IMR-90 (cell line): ENCODE data around the gene C1QTNF9B. TPM values are rescaled to one million over a fixed set of nuclear protein-coding genes. Genes with fewer than 3 reads are reported as not detected.

ENCODE experiments used
- ATAC-seq: fragments of 200-7000 bp; cut with Tn5 transposase; 2 replicates; pipeline ENCODE4 v1.9.1; 2020; ENCODE audit warnings: low read depth, mild to moderate bottlenecking, moderate library complexity
- BruUV-seq: library from RNA; stranded (reverse); fragments of 400-500 nt; replicated peaks from 2 replicates; lab custom pipeline; 2021; lab: Mats Ljungman, UMichigan
- CTCF ChIA-PET: fragments of 300-600 bp; formaldehyde crosslinking; extraction: SDS; loops from one replicate; lab custom pipeline; 2021; ENCODE audit warnings: antibody characterized with exemption; lab: Yijun Ruan, JAX
- POLR2A ChIA-PET: fragments of 300-600 bp; sonication (Branson Sonifier 250); formaldehyde crosslinking; loops from one replicate; lab custom pipeline; 2022; ENCODE audit warnings: antibody characterized with exemption; ENCODE audit not compliant: unreplicated experiment; lab: Charles Lee
- DNase-seq: peaks from one replicate; pipeline ENCODE4 v3.0.0; 2013
- H2AFZ ChIP-seq: replicated peaks from 2 replicates; pipeline ENCODE3; 2013; ENCODE audit warnings: low read length, mild to moderate bottlenecking; ENCODE audit not compliant: poor library complexity
- H2AK5ac ChIP-seq: 2 replicates; pipeline ENCODE4 v1.6.1; 2013; ENCODE audit warnings: low read depth, low read length, inconsistent platforms
- H2AK9ac ChIP-seq: replicated peaks from 2 replicates; pipeline ENCODE3; 2013; ENCODE audit warnings: mild to moderate bottlenecking, low read depth, low read length, moderate library complexity; ENCODE audit not compliant: poor library complexity
- H2BK120ac ChIP-seq: 2 replicates; pipeline ENCODE4 v1.6.1; 2013; ENCODE audit warnings: low read depth, low read length, inconsistent platforms
- H2BK15ac ChIP-seq: 3 replicates; pipeline ENCODE4 v1.6.1; 2013; ENCODE audit warnings: low read depth, low read length, inconsistent platforms
- H2BK20ac ChIP-seq: 2 replicates; pipeline ENCODE4 v1.6.1; 2013; ENCODE audit warnings: low read depth, mild to moderate bottlenecking, inconsistent platforms, low read length, moderate library complexity
- H2BK5ac ChIP-seq: 2 replicates; pipeline ENCODE4 v1.6.1; 2013; ENCODE audit warnings: mild to moderate bottlenecking, low read depth, low read length, inconsistent platforms; ENCODE audit not compliant: poor library complexity, severe bottlenecking
- H3K14ac ChIP-seq: replicated peaks from 2 replicates; pipeline ENCODE4 v1.6.1; 2013; ENCODE audit warnings: low read depth, low read length, inconsistent platforms
- H3K18ac ChIP-seq: 2 replicates; pipeline ENCODE4 v1.6.1; 2013; ENCODE audit warnings: low read depth, low read length, control low read depth
- H3K23ac ChIP-seq: 2 replicates; pipeline ENCODE4 v1.6.1; 2013; ENCODE audit warnings: low read depth, low read length, inconsistent platforms
- H3K27ac ChIP-seq: 2 replicates; pipeline ENCODE4 v1.5.1; 2013; ENCODE audit warnings: mild to moderate bottlenecking, control low read depth, low read length; ENCODE audit not compliant: insufficient read depth
- H3K27me3 ChIP-seq: 2 replicates; pipeline ENCODE4 v1.6.1; 2013; ENCODE audit warnings: low read length; ENCODE audit not compliant: control insufficient read depth, insufficient read depth
- H3K36me3 ChIP-seq: 2 replicates; pipeline ENCODE4 v1.6.1; 2013; ENCODE audit warnings: low read length, mixed read lengths; ENCODE audit not compliant: control insufficient read depth, insufficient read depth
- H3K4ac ChIP-seq: 2 replicates; pipeline ENCODE4 v1.6.1; 2013; ENCODE audit warnings: low read depth, low read length, inconsistent platforms
- H3K4me1 ChIP-seq: 2 replicates; pipeline ENCODE4 v1.6.1; 2013; ENCODE audit warnings: low read length, mixed read lengths; ENCODE audit not compliant: control insufficient read depth, insufficient read depth
- H3K4me2 ChIP-seq: 2 replicates; pipeline ENCODE4 v1.6.1; 2013; ENCODE audit warnings: low read depth, mild to moderate bottlenecking, control low read depth, low read length, moderate library complexity
- H3K4me3 ChIP-seq: 2 replicates; pipeline ENCODE4 v1.5.1; 2013; ENCODE audit warnings: low read depth, mild to moderate bottlenecking, control low read depth, low read length, moderate library complexity; ENCODE audit not compliant: insufficient read depth
- H3K56ac ChIP-seq: 2 replicates; pipeline ENCODE4 v1.6.1; 2013; ENCODE audit warnings: low read length, inconsistent platforms; ENCODE audit not compliant: insufficient read depth; ENCODE audit errors: extremely low read depth
- H3K79me1 ChIP-seq, 2 experiments: 2 replicates each; pipeline ENCODE4 v1.6.1; 2013; ENCODE audit warnings: low read length in 2 of 2, inconsistent platforms in 1 of 2, low read depth in 1 of 2
- H3K9ac ChIP-seq: 2 replicates; pipeline ENCODE4 v1.6.1; 2013; ENCODE audit warnings: low read depth, low read length, control low read depth
- H3K9me1 ChIP-seq: 2 replicates; pipeline ENCODE4 v1.6.1; 2013; ENCODE audit warnings: low read length, inconsistent platforms; ENCODE audit not compliant: insufficient read depth
- H3K9me3 ChIP-seq: 2 replicates; pipeline ENCODE4 v1.6.1; 2013; ENCODE audit warnings: low read length; ENCODE audit not compliant: control insufficient read depth, insufficient read depth
- H4K20me1 ChIP-seq: 2 replicates; pipeline ENCODE4 v1.6.1; 2013; ENCODE audit warnings: low read length, inconsistent platforms; ENCODE audit not compliant: insufficient read depth
- H4K5ac ChIP-seq: 2 replicates; pipeline ENCODE4 v1.6.1; 2013; ENCODE audit warnings: mild to moderate bottlenecking, low read depth, low read length, control low read depth
- H4K8ac ChIP-seq, 2 experiments: 2 replicates each; pipeline ENCODE4 v1.6.1; 2013; ENCODE audit warnings: low read depth in 2 of 2, low read length in 2 of 2, control low read depth in 1 of 2, inconsistent platforms in 1 of 2
- H4K91ac ChIP-seq: 2 replicates; pipeline ENCODE4 v1.6.1; 2013; ENCODE audit warnings: low read depth, low read length, inconsistent platforms; ENCODE audit not compliant: insufficient read depth
- BHLHE40 ChIP-seq: fragments of 150-350 bp; IDR thresholded peaks from 2 replicates; pipeline ENCODE4 v1.6.1; 2016; ENCODE audit warnings: mild to moderate bottlenecking, low read depth, low read length
- CEBPB ChIP-seq: IDR thresholded peaks from 2 replicates; pipeline ENCODE4 v1.6.1; 2012; ENCODE audit warnings: low read depth, low read length, improper control_type of control experiment
- CHD1 ChIP-seq: IDR thresholded peaks from 2 replicates; pipeline ENCODE4 v1.6.1; 2012; ENCODE audit warnings: low read depth, low read length, improper control_type of control experiment
- CTCF ChIP-seq: conservative IDR thresholded peaks from 2 replicates; pipeline ENCODE4 v1.5.1; 2012; ENCODE audit warnings: mild to moderate bottlenecking, low read depth, low read length, improper control_type of control experiment
- ELK1 ChIP-seq: fragments of 150-350 bp; IDR thresholded peaks from 2 replicates; pipeline ENCODE4 v1.6.1; 2016; ENCODE audit warnings: low read depth, mild to moderate bottlenecking, low read length, moderate library complexity, borderline replicate concordance
- FOS ChIP-seq: fragments of 150-350 bp; IDR thresholded peaks from 2 replicates; pipeline ENCODE4 v1.6.1; 2016; ENCODE audit warnings: low read depth, low read length
- MAFK ChIP-seq: IDR thresholded peaks from 2 replicates; pipeline ENCODE4 v1.6.1; 2012; ENCODE audit warnings: low read depth, low read length, improper control_type of control experiment
- MAZ ChIP-seq: IDR thresholded peaks from 2 replicates; pipeline ENCODE4 v1.6.1; 2012; ENCODE audit warnings: low read depth, mild to moderate bottlenecking, low read length, improper control_type of control experiment, moderate library complexity, borderline replicate concordance
- MXI1 ChIP-seq: IDR thresholded peaks from 2 replicates; pipeline ENCODE4 v1.6.1; 2012; ENCODE audit warnings: low read depth, mild to moderate bottlenecking, low read length, moderate library complexity, borderline replicate concordance
- NFE2L2 ChIP-seq: fragments of 150-350 bp; IDR thresholded peaks from 2 replicates; pipeline ENCODE4 v1.6.1; 2016; ENCODE audit warnings: low read depth, mild to moderate bottlenecking, low read length
- POLR2A ChIP-seq: IDR thresholded peaks from 2 replicates; pipeline ENCODE4 v1.6.1; 2012; ENCODE audit warnings: mild to moderate bottlenecking, low read depth, low read length
- RAD21 ChIP-seq: IDR thresholded peaks from 2 replicates; pipeline ENCODE4 v1.6.1; 2012; ENCODE audit warnings: low read length, improper control_type of control experiment
- RCOR1 ChIP-seq: IDR thresholded peaks from 2 replicates; pipeline ENCODE4 v1.6.1; 2012; ENCODE audit warnings: mild to moderate bottlenecking, low read length, improper control_type of control experiment; ENCODE audit not compliant: insufficient replicate concordance
- RFX5 ChIP-seq: IDR thresholded peaks from 2 replicates; pipeline ENCODE4 v1.8.0; 2012; ENCODE audit warnings: low read depth, mild to moderate bottlenecking, low read length, moderate library complexity
- SMC3 ChIP-seq: fragments of 150-350 bp; IDR thresholded peaks from 2 replicates; pipeline ENCODE4 v1.6.1; 2016; ENCODE audit warnings: low read depth, mild to moderate bottlenecking, antibody characterized with exemption, low read length, moderate library complexity
- USF2 ChIP-seq: fragments of 150-350 bp; IDR thresholded peaks from 2 replicates; pipeline ENCODE4 v1.6.1; 2017; ENCODE audit warnings: mild to moderate bottlenecking, antibody characterized with exemption, low read length, low read depth
- WGBS, 2 experiments: methylation state at CpG; one replicate each; pipeline versions ENCODE4 v1.1.5 to v1.1.7; 2013; ENCODE audit warnings: missing lambda C conversion rate in 2 of 2; ENCODE audit not compliant: insufficient read length in 1 of 2; ENCODE audit errors: extremely low coverage in 2 of 2; 5-methylcytosine and 5-hydroxymethylcytosine counted together
- dilution Hi-C: fragments of 300-500 bp; cut with HindIII; formaldehyde crosslinking; loops from one replicate; pipeline ENCODE4 v1.14.3; 2018; ENCODE audit warnings: low sequenced_read_pairs; ENCODE audit not compliant: unreplicated experiment
- in situ Hi-C: fragments of 300-500 bp; cut with MboI; formaldehyde crosslinking; loops from 3 replicates; pipeline ENCODE4 v1.14.3; 2019; ENCODE audit warnings: low sequenced_read_pairs, inconsistent platforms, mixed read lengths
- intact Hi-C: fragments of 100-400 bp; cut with micrococcal nuclease; formaldehyde crosslinking; loops from 2 replicates; pipeline ENCODE4 v1.10.0; 2022
- polyA plus RNA-seq, 3 experiments: library from polyadenylated mRNA; depleted of rRNA; stranded (reverse); fragments of >200 nt; gene quantifications; 2 replicates each; pipeline ENCODE4 v1.2.3, GENCODE V29; 2012; ENCODE audit warnings: low replicate concordance in 1 of 3
- total RNA-seq: library from RNA; depleted of rRNA; stranded (reverse); fragments of >200 nt; gene quantifications from 2 replicates; pipeline ENCODE4 v1.2.3, GENCODE V29; 2012

The C1QTNF9B gene
- total and polyA plus RNA-seq, 2 of the 4 experiments (the other 2 are of a cell fraction), result 0.72 to 1.1 TPM

GRCh38 chr13:23918208-23918607 lies 20.9 kb upstream of the C1QTNF9B start:
- dilution Hi-C loops (no loop called here), in situ Hi-C loops (loop anchor here (5.0 kb wide), 1 partner anchor 314 kb away; no protein-coding TSS in a partner anchor), intact Hi-C loops (no loop called here)
- Histone ChIP-seq H2BK15ac (no peak overlapping the region), H2AK5ac (no peak overlapping the region), H2BK120ac (peak overlapping the region; percentile 84), H3K18ac (no peak overlapping the region), H3K27ac (no peak overlapping the region), H3K27me3 (no peaks in the 10 kb centered on the region), H2BK5ac (no peak overlapping the region), H2BK20ac (peak overlapping the region; percentile 79; the same call in 1 of the 2 replicates), H4K8ac (peak overlapping the region in 1 of 2 experiments; percentile 39; a peak in 1 of 4 replicates), H4K20me1 (no peaks in the 10 kb centered on the region), H3K9ac (no peak overlapping the region), H2AK9ac (no peak overlapping the region), H3K4ac (peak overlapping the region; percentile 60; the same call in 1 of the 2 replicates), H2AFZ (no peak overlapping the region), H3K79me1 (no peaks in the 10 kb centered on the region), H3K4me2 (no peak overlapping the region), H3K4me1 (peaks cover 2% of the 10 kb centered on the region; the same call in 1 of the 2 replicates), H3K14ac (0 out of 2 replicates have a peak overlapping the region, but pooled peaks have one; percentile 60), H3K9me3 (no peaks in the 10 kb centered on the region), H3K23ac (0 out of 2 replicates have a peak overlapping the region, but pooled peaks have one; percentile 46), H4K5ac (no peak overlapping the region), H3K9me1 (no peaks in the 10 kb centered on the region), H4K91ac (peak overlapping the region; percentile 36; the same call in 1 of the 2 replicates), H3K56ac (0 out of 2 replicates have a peak overlapping the region, but pooled peaks have one; percentile 19), H3K36me3 (no peaks in the 10 kb centered on the region), H3K4me3 (no peak overlapping the region)
- DNase-seq (peak; percentile 38), ATAC-seq (no peak; the same call in 1 of the 2 replicates)
- 0% methylated on average over 1 of the region's 2 CpGs; no CpG with 5 or more reads in 1 of the 2 experiments for WGBS, 2 experiments
- BruUV-seq, result no TSS peak
- ChIA-PET CTCF (interaction anchor here (1.0 to 1.4 kb wide), 2 partner anchors 12 to 42 kb away, joined by 3 to 5 read pairs; no protein-coding TSS in a partner anchor), POLR2A (no interaction called here)
- TF ChIP-seq ELK1 (no peak), MAFK (no peak), NFE2L2 (no peak), MXI1 (no peak), RFX5 (no peak), MAZ (no peak), RCOR1 (no peak), RAD21 (no peak), CHD1 (no peak), FOS (no peak), CTCF (no peak), SMC3 (no peak), CEBPB (no peak), BHLHE40 (no peak), USF2 (no peak), POLR2A (no peak)
